ENCODE measurements around the gene PFDN1.

PFDN1 gene

GRCh38 chr5:140296289-140296688 is 6.6 kb downstream of the PFDN1 start:
- no peak for DNase-seq (ENCODE audit: low read depth, low spot score)
- peak overlapping the region; percentile 48 for H3K27ac ChIP-seq
- H3K4me3 ChIP-seq, result no peak overlapping the region
- TF ChIP-seq POLR2AphosphoS5 (IDR thresholded peaks at IDR 0.05; ENCODE audit: borderline replicate concordance, low read depth, low read length) (no peak), FOXP2 (optimal IDR thresholded peaks at IDR 0.05; ENCODE audit: control extremely low read depth, extremely low read length, insufficient read depth) (no peak), EZH2 (IDR thresholded peaks at IDR 0.05) (no peak)
- peaks cover 23% of the 10 kb centered on the region; the same call in 1 of the 2 replicates for H3K36me3 ChIP-seq (ENCODE audit: insufficient read depth, low read length)
- peak overlapping the region; percentile 34 for H3K9ac ChIP-seq (ENCODE audit: insufficient read length)
- no peaks in the 10 kb centered on the region for H3K9me3 ChIP-seq (ENCODE audit: low read depth, low read length)

GRCh38 chr5:140295414-140295813 is 7.5 kb downstream of the PFDN1 start:
- Histone ChIP-seq H3K4me3 (peak overlapping the region; percentile 12; the same call in 1 of the 2 replicates), H3K9me3 (ENCODE audit: low read depth, low read length) (no peaks in the 10 kb centered on the region), H3K36me3 (ENCODE audit: insufficient read depth, low read length) (peaks cover 23% of the 10 kb centered on the region; the same call in 1 of the 2 replicates), H3K27ac (peak overlapping the region; percentile 48), H3K9ac (ENCODE audit: insufficient read length) (peak overlapping the region; percentile 12)
- peak; percentile 93 for DNase-seq (ENCODE audit: low read depth, low spot score)
- TF ChIP-seq EZH2 (IDR thresholded peaks at IDR 0.05) (no peak), POLR2AphosphoS5 (IDR thresholded peaks at IDR 0.05; ENCODE audit: borderline replicate concordance, low read depth, low read length) (no peak), FOXP2 (optimal IDR thresholded peaks at IDR 0.05; ENCODE audit: control extremely low read depth, extremely low read length, insufficient read depth) (no peak)

DNA sequence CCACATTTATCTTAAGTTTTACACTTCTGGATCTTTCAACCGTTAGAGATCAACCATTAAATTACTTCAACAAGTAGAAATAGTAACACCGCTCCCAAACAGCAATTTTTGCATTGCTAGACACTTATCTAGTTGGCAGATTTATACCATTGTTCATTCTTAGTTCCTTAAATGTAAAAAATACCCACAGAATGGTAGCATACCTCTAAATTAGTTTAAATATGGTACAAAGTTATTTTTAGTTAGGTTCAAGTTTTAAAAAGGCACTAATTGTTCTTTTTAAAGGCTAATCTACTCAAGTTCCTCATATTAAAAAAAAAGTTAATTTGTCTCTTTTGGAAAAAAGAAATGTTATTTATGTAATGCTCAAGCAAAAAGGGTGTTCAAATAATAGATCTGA is 8.1 kb downstream of the PFDN1 start:
- DNase-seq (ENCODE audit: low read depth, low spot score), result no peak
- Histone ChIP-seq H3K9ac (ENCODE audit: insufficient read length) (no peak overlapping the region), H3K9me3 (ENCODE audit: low read depth, low read length) (no peaks in the 10 kb centered on the region), H3K4me3 (no peak overlapping the region), H3K36me3 (ENCODE audit: insufficient read depth, low read length) (peaks cover 17% of the 10 kb centered on the region; the same call in 1 of the 2 replicates), H3K27ac (peak overlapping the region; percentile 48; the same call in 1 of the 2 replicates)
- TF ChIP-seq POLR2AphosphoS5 (IDR thresholded peaks at IDR 0.05; ENCODE audit: borderline replicate concordance, low read depth, low read length) (no peak), FOXP2 (optimal IDR thresholded peaks at IDR 0.05; ENCODE audit: control extremely low read depth, extremely low read length, insufficient read depth) (no peak), EZH2 (IDR thresholded peaks at IDR 0.05) (no peak)

- Histone ChIP-seq H3K9me3 (ENCODE audit: low read depth, low read length) (no peaks in the 10 kb centered on the region), H3K36me3 (ENCODE audit: insufficient read depth, low read length) (peaks cover 9% of the 10 kb centered on the region; the same call in 1 of the 2 replicates), H3K27ac (0 out of 2 replicates have a peak overlapping the region, but pooled peaks have one; percentile 48), H3K9ac (ENCODE audit: insufficient read length) (peak overlapping the region; percentile 14), H3K4me3 (peak overlapping the region; percentile 11; the same call in 1 of the 2 replicates)
- TF ChIP-seq EZH2 (IDR thresholded peaks at IDR 0.05), result no peak
- no peak for TF ChIP-seq POLR2AphosphoS5 (IDR thresholded peaks at IDR 0.05; ENCODE audit: borderline replicate concordance, low read depth, low read length)
- no peak for TF ChIP-seq FOXP2 (optimal IDR thresholded peaks at IDR 0.05; ENCODE audit: control extremely low read depth, extremely low read length, insufficient read depth)
- no peak for DNase-seq (ENCODE audit: low read depth, low spot score)
Measured at GRCh38 chr5:140293849-140294100, 9.1 kb downstream of the PFDN1 start.

DNA sequence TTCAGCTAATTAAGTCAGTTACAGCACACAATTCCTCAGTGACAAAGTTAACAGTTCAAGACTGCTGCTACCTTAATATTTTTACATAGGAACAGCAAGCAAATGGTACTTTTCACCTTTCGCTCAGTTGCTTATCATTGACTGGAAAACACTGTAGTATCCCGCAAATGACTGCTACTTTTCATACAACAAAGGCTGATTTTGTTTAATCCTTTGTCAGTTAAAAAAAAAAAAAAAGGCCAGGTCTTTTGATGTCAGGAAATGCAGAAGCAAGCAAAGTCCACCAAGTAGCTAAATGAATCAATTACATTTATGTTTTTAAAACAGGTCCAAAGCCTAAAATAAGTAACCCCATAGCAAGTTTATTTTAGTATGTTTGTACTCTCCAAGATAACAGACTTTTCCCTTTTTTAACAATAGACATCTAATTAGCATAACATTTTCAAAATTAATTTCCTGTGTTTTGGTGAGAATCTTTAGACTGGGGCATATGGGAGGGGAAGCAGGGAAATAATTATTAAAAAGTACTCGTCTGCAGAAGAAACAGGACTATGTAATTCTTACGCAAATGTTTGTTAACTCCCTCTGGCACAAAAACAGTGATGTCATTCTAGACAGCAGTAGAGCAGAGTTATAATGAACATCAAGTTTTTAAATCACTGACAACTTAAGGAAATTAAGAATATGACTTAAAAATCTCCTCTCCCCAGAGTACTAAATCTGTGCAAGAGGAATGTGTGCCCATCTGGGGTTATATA is 9.6 kb downstream of the PFDN1 start:
- Histone ChIP-seq H3K9me3 (ENCODE audit: low read depth, low read length) (no peaks in the 10 kb centered on the region), H3K27ac (peak overlapping the region; percentile 48; the same call in 1 of the 2 replicates), H3K9ac (ENCODE audit: insufficient read length) (peak overlapping the region; percentile 14), H3K4me3 (peak overlapping the region; percentile 11; the same call in 1 of the 2 replicates), H3K36me3 (ENCODE audit: insufficient read depth, low read length) (0 out of 2 replicates have a peak, but pooled peaks cover 4% of the 10 kb centered on the region)
- DNase-seq (ENCODE audit: low read depth, low spot score), result no peak
- TF ChIP-seq POLR2AphosphoS5 (IDR thresholded peaks at IDR 0.05; ENCODE audit: borderline replicate concordance, low read depth, low read length), result no peak
- no peak for TF ChIP-seq FOXP2 (optimal IDR thresholded peaks at IDR 0.05; ENCODE audit: control extremely low read depth, extremely low read length, insufficient read depth)
- TF ChIP-seq EZH2 (IDR thresholded peaks at IDR 0.05), result no peak

- H3K9me3 ChIP-seq (ENCODE audit: low read depth, low read length), result no peaks in the 10 kb centered on the region
- H3K4me3 ChIP-seq, result no peak overlapping the region
- H3K9ac ChIP-seq (ENCODE audit: insufficient read length), result no peak overlapping the region
- peak overlapping the region; percentile 48; the same call in 1 of the 2 replicates for H3K27ac ChIP-seq
- DNase-seq (ENCODE audit: low read depth, low spot score), result no peak
- H3K36me3 ChIP-seq (ENCODE audit: insufficient read depth, low read length), result no peaks in the 10 kb centered on the region
- TF ChIP-seq EZH2 (IDR thresholded peaks at IDR 0.05) (no peak), FOXP2 (optimal IDR thresholded peaks at IDR 0.05; ENCODE audit: control extremely low read depth, extremely low read length, insufficient read depth) (no peak), POLR2AphosphoS5 (IDR thresholded peaks at IDR 0.05; ENCODE audit: borderline replicate concordance, low read depth, low read length) (no peak)
Measured at GRCh38 chr5:140292212-140293036, 10.5 kb downstream of the PFDN1 start.

GRCh38 chr5:140287801-140288521 is 14.9 kb downstream of the PFDN1 start:
- no peak overlapping the region for H3K9ac ChIP-seq (ENCODE audit: insufficient read length)
- 0 out of 2 replicates have a peak overlapping the region, but pooled peaks have one; percentile 2 for H3K27ac ChIP-seq
- H3K9me3 ChIP-seq (ENCODE audit: low read depth, low read length), result no peaks in the 10 kb centered on the region
- H3K4me3 ChIP-seq, result no peak overlapping the region
- TF ChIP-seq POLR2AphosphoS5 (IDR thresholded peaks at IDR 0.05; ENCODE audit: borderline replicate concordance, low read depth, low read length) (no peak), EZH2 (IDR thresholded peaks at IDR 0.05) (no peak), FOXP2 (optimal IDR thresholded peaks at IDR 0.05; ENCODE audit: control extremely low read depth, extremely low read length, insufficient read depth) (no peak)
- DNase-seq (ENCODE audit: low read depth, low spot score), result no peak
- no peaks in the 10 kb centered on the region for H3K36me3 ChIP-seq (ENCODE audit: insufficient read depth, low read length)
